WI38 (cell line): ENCODE results near the gene AGPAT3.
"Not testable (repeated sequence)": the region's sequence is repeated elsewhere in the genome, so short reads cannot be mapped to it uniquely, and the experiment has no call there.

Experiments
- H3K4me3 ChIP-seq: 2 replicates; pipeline ENCODE4 v1.5.1; 2011; ENCODE audit warnings: low read depth, mild to moderate bottlenecking, control low read depth, low read length
- TF ChIP-seq, protein P1 (sequence below): IDR thresholded peaks from 2 replicates; pipeline ENCODE4 v1.5.1; 2012; ENCODE audit warnings: low read depth, mild to moderate bottlenecking, control low read depth, low read length

The AGPAT3 gene

DNA sequence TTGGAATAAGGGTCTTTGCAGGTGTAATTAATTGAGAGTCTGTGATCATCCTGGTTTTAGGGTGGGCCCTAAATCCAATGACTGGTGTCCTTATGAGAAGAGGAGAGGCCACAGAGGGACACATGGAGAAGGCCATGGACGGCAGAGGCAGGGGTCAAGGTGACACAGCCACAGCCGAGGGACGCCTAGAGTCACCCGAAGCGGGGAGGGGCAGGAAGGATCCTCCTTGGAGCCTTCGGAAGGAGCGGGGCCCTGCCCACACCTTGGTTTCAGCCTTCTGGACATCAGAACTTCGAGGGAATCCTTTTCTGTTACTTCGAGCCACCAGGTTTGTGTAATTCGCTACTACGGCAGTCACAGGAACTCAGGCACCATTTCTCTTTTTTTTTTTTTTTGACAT, 44.6 kb upstream of the AGPAT3 start:
- H3K4me3 ChIP-seq, result no peak overlapping the region
- TF ChIP-seq, protein P1, sequence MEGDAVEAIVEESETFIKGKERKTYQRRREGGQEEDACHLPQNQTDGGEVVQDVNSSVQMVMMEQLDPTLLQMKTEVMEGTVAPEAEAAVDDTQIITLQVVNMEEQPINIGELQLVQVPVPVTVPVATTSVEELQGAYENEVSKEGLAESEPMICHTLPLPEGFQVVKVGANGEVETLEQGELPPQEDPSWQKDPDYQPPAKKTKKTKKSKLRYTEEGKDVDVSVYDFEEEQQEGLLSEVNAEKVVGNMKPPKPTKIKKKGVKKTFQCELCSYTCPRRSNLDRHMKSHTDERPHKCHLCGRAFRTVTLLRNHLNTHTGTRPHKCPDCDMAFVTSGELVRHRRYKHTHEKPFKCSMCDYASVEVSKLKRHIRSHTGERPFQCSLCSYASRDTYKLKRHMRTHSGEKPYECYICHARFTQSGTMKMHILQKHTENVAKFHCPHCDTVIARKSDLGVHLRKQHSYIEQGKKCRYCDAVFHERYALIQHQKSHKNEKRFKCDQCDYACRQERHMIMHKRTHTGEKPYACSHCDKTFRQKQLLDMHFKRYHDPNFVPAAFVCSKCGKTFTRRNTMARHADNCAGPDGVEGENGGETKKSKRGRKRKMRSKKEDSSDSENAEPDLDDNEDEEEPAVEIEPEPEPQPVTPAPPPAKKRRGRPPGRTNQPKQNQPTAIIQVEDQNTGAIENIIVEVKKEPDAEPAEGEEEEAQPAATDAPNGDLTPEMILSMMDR, result no peak

DNA sequence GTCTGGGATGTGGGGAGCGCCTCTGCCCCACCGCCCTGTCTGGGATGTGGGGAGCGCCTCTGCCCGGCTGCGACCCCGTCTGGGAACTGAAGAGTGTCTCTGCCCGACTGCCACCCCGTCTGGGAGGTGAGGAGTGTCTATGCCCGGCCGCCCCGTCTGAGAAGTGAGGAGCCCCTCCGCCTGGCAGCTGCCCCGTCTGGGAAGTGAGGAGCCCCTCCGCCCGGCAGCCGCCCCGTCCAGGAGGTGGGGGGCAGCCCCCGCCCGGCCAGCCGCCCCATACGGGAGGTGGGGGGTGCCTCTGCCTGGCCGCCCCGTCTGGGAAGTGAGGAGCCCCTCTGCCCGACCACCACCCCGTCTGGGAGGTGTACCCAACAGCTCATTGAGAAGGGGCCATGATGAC, 42.9 kb upstream of the AGPAT3 start:
- not testable (repeated sequence) for H3K4me3 ChIP-seq

DNA sequence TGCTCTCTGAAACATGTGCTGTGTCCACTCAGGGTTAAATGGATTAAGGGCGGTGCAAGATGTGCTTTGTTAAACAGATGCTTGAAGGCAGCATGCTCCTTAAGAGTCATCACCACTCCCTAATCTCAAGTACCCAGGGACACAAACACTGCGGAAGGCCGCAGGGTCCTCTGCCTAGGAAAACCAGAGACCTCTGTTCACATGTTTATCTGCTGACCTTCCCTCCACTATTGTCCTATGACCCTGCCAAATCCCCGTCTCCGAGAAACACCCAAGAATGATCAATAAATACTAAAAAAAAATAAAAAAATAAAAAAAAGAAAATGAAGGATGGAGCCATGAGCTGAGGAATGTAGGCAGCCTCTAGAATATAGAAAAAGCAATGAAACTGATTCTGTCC, 42.3 kb upstream of the AGPAT3 start:
- H3K4me3 ChIP-seq, result not testable (repeated sequence)

GRCh38 chr21:43824333-43825241, 40.4 kb upstream of the AGPAT3 start:
- TF ChIP-seq, protein P1, result no peak
- no peak overlapping the region for H3K4me3 ChIP-seq

GRCh38 chr21:43825242-43825935, 39.6 kb upstream of the AGPAT3 start:
- TF ChIP-seq, protein P1, result no peak
- H3K4me3 ChIP-seq, result no peak overlapping the region

DNA sequence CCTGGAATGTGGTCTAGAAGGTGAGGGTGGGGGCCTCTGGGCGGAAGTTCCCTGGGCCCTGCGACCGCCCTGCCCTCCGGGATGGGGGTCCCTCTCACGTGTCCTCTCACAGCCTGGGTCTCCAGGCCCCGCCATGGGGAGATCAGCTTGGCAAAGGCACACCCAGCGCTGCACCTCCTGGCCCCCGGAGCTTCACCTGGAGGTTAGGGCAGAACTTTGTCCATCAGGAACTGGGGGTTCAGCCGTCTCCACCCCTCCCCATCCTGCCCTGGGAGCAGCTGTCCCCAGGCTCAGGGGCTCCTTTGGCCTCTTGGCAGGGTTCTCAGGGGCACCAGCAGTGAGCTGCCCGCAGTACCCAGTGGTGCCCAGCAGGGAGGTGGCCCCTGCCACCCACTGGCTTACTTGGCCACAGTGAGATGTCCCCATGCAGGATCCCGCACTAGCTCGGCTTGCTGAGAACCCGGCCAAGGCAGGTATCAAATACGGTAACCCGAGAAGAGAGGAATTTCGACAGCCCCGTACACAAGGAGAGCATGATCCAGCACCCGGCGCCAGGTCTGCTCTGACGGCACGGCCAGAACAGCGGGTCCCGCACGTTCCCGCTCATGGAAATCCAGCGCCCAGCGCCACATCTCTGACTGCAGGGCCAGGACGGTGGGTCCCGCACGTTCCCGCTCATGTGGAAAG, 38.9 kb upstream of the AGPAT3 start:
- no peak overlapping the region for H3K4me3 ChIP-seq
- TF ChIP-seq, protein P1, result peak; percentile 33; the same call in 1 of the 2 replicates

- H3K4me3 ChIP-seq, result no peak overlapping the region
- TF ChIP-seq, protein P1, result no peak
Observed at GRCh38 chr21:43826623-43826974, 38.4 kb upstream of the AGPAT3 start.

DNA sequence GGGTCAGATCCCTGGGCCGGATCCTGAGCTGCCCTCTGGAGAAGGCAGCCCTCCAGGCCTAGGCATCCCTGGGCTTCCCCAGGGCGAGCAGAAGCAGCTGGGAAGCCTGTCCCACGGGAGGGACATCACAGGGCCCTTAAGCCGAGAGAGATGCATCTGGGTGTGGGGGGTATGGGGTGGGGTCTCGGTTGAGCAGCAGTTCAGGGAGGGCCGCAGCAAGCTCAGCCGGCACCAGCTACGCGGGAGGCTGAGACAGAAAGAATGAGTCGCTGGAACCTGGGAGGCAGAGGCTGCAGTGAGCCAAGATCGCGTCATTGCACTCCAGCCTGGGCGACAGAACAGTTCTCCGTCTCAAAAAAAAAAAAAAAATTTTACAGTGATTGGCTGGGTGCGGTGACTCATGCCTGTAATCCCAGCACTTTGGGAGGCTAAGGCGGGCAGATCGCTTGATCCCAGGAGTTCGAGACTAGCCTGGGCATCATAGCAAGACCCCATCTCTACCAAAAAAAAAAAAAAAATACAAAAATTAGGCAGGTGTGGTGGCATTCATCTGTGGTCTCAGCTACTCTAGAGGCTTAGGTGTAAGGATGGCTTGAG, 37.9 kb upstream of the AGPAT3 start:
- H3K4me3 ChIP-seq, result no peak overlapping the region
- TF ChIP-seq, protein P1, result no peak
